DOHH2 (cell line): ENCODE data around the gene SLC12A7.

Source experiments
- CTCF ChIP-seq: fragments of 200-600 bp; sonication (generic); IDR thresholded peaks from one replicate; pipeline ENCODE4 v1.5.1; 2014; ENCODE audit warnings: antibody characterized with exemption, mild to moderate bottlenecking, low read depth, low read length; ENCODE audit not compliant: poor library complexity, severe bottlenecking
- EZH2phosphoT487 ChIP-seq: fragments of 200-600 bp; sonication (generic); IDR thresholded peaks from 2 replicates; pipeline ENCODE4 v1.6.1; 2017; ENCODE audit warnings: borderline replicate concordance, mild to moderate bottlenecking, antibody characterized with exemption, low read length, moderate library complexity, mixed read lengths

GRCh38 chr5:1119312-1119831 is 7.5 kb upstream of the SLC12A7 start:
- TF ChIP-seq CTCF, result no peak
- no peak for TF ChIP-seq EZH2phosphoT487
